ENCODE data around the gene RYR2. TPM values are rescaled to one million over a fixed set of nuclear protein-coding genes. Genes with fewer than 3 reads are reported as not detected.

Gene RYR2
- total and polyA plus RNA-seq, 2 experiments from 2014 or later, result 0.50 to 0.95 TPM

- Histone ChIP-seq H3K27ac (no peak overlapping the region), H2AFZ (no peak overlapping the region), H3K4me2 (no peak overlapping the region), H3K4me1 (ENCODE audit: insufficient read depth) (peaks cover 8% of the 10 kb centered on the region), H3K79me2 (no peaks in the 10 kb centered on the region), H3K27me3 (peaks cover 69% of the 10 kb centered on the region), H3K36me3 (replicated peaks; ENCODE audit: insufficient read depth, low read depth) (no peaks in the 10 kb centered on the region), H4K20me1 (ENCODE audit: insufficient read depth, poor library complexity, severe bottlenecking) (no peaks in the 10 kb centered on the region), H3K4me3 (no peak overlapping the region), H3K9me2 (replicated peaks; ENCODE audit: insufficient read depth) (no peaks in the 10 kb centered on the region), H3K9me3 (ENCODE audit: low read depth) (no peaks in the 10 kb centered on the region)
- 40% methylated on average over 3 of the region's 3 CpGs for WGBS (ENCODE audit: low lambda C conversion rate, missing lambda C conversion rate)
- TF ChIP-seq CTCF (IDR thresholded peaks at IDR 0.05; ENCODE audit: poor library complexity) (no peak), EZH2 (IDR thresholded peaks at IDR 0.05; ENCODE audit: borderline replicate concordance) (no peak), EZH2phosphoT487 (IDR thresholded peaks at IDR 0.05; ENCODE audit: low read depth, severe bottlenecking, unreplicated experiment) (no peak)
- DNase-seq (ENCODE audit: low spot score), result no peak
Observed at GRCh38 chr1:237045278-237046016, 3.5 kb downstream of the RYR2 start.

GRCh38 chr1:237048803-237049202 lies 6.8 kb downstream of the RYR2 start:
- Histone ChIP-seq H4K20me1 (ENCODE audit: insufficient read depth, poor library complexity, severe bottlenecking) (no peaks in the 10 kb centered on the region), H3K9me2 (replicated peaks; ENCODE audit: insufficient read depth) (no peaks in the 10 kb centered on the region), H3K9me3 (ENCODE audit: low read depth) (no peaks in the 10 kb centered on the region), H2AFZ (no peak overlapping the region), H3K27me3 (peaks cover 47% of the 10 kb centered on the region), H3K79me2 (no peaks in the 10 kb centered on the region), H3K4me3 (no peak overlapping the region), H3K4me2 (no peak overlapping the region), H3K36me3 (replicated peaks; ENCODE audit: insufficient read depth, low read depth) (no peaks in the 10 kb centered on the region), H3K27ac (no peak overlapping the region), H3K4me1 (ENCODE audit: insufficient read depth) (no peaks in the 10 kb centered on the region)
- no peak for TF ChIP-seq EZH2phosphoT487 (IDR thresholded peaks at IDR 0.05; ENCODE audit: low read depth, severe bottlenecking, unreplicated experiment)
- DNase-seq (ENCODE audit: low spot score), result no peak
- 96% methylated on average over 5 of the region's 5 CpGs for WGBS (ENCODE audit: low lambda C conversion rate, missing lambda C conversion rate)

- Histone ChIP-seq H3K9me2 (replicated peaks; ENCODE audit: insufficient read depth) (no peaks in the 10 kb centered on the region), H3K9me3 (ENCODE audit: low read depth) (no peaks in the 10 kb centered on the region), H3K4me3 (no peak overlapping the region), H4K20me1 (ENCODE audit: insufficient read depth, poor library complexity, severe bottlenecking) (no peaks in the 10 kb centered on the region), H3K4me1 (ENCODE audit: insufficient read depth) (no peaks in the 10 kb centered on the region), H3K27ac (no peak overlapping the region), H2AFZ (no peak overlapping the region), H3K4me2 (no peak overlapping the region), H3K79me2 (no peaks in the 10 kb centered on the region), H3K27me3 (peaks cover 33% of the 10 kb centered on the region), H3K36me3 (replicated peaks; ENCODE audit: insufficient read depth, low read depth) (no peaks in the 10 kb centered on the region)
- DNase-seq (ENCODE audit: low spot score), result no peak
- WGBS (ENCODE audit: low lambda C conversion rate, missing lambda C conversion rate), result 85% methylated on average over 6 of the region's 6 CpGs
- TF ChIP-seq EZH2 (IDR thresholded peaks at IDR 0.05; ENCODE audit: borderline replicate concordance), result no peak
- TF ChIP-seq EZH2phosphoT487 (IDR thresholded peaks at IDR 0.05; ENCODE audit: low read depth, severe bottlenecking, unreplicated experiment), result no peak
- TF ChIP-seq CTCF (IDR thresholded peaks at IDR 0.05; ENCODE audit: poor library complexity), result no peak
Observed at GRCh38 chr1:237050185-237050584, 8.2 kb downstream of the RYR2 start.

GRCh38 chr1:237050915-237051314 lies 8.9 kb downstream of the RYR2 start:
- no peaks in the 10 kb centered on the region for H3K9me2 ChIP-seq (replicated peaks; ENCODE audit: insufficient read depth)
- H3K4me3 ChIP-seq, result no peak overlapping the region
- no peak overlapping the region for H2AFZ ChIP-seq
- 94% methylated on average over 2 of the region's 3 CpGs for WGBS (ENCODE audit: low lambda C conversion rate, missing lambda C conversion rate)
- H3K27me3 ChIP-seq, result peaks cover 26% of the 10 kb centered on the region
- no peak overlapping the region for H3K4me2 ChIP-seq
- no peaks in the 10 kb centered on the region for H3K9me3 ChIP-seq (ENCODE audit: low read depth)
- DNase-seq (ENCODE audit: low spot score), result no peak
- no peaks in the 10 kb centered on the region for H3K4me1 ChIP-seq (ENCODE audit: insufficient read depth)
- no peak overlapping the region for H3K27ac ChIP-seq
- no peaks in the 10 kb centered on the region for H4K20me1 ChIP-seq (ENCODE audit: insufficient read depth, poor library complexity, severe bottlenecking)
- H3K36me3 ChIP-seq (replicated peaks; ENCODE audit: insufficient read depth, low read depth), result no peaks in the 10 kb centered on the region
- no peak for TF ChIP-seq CTCF (IDR thresholded peaks at IDR 0.05; ENCODE audit: poor library complexity)
- no peak for TF ChIP-seq EZH2phosphoT487 (IDR thresholded peaks at IDR 0.05; ENCODE audit: low read depth, severe bottlenecking, unreplicated experiment)
- TF ChIP-seq EZH2 (IDR thresholded peaks at IDR 0.05; ENCODE audit: borderline replicate concordance), result no peak
- H3K79me2 ChIP-seq, result no peaks in the 10 kb centered on the region

Data from hepatocyte (in vitro differentiated cells).